OCI-LY7 (cell line): ENCODE results near the gene C3orf80.

ENCODE experiments used
- EZH2phosphoT487 ChIP-seq: fragments of 200-600 bp; sonication (generic); IDR thresholded peaks from 2 replicates; pipeline ENCODE4 v1.6.1; 2018; ENCODE audit warnings: low read depth, borderline replicate concordance, mild to moderate bottlenecking, mixed run types, antibody characterized with exemption, low read length, moderate library complexity, mixed read lengths
- TF ChIP-seq, protein P1 (sequence below): fragments of 200-600 bp; sonication (generic); conservative IDR thresholded peaks from 2 replicates; pipeline ENCODE4 v1.5.1; 2014; ENCODE audit warnings: mild to moderate bottlenecking, antibody characterized with exemption, low read length, moderate library complexity, mixed read lengths

DNA sequence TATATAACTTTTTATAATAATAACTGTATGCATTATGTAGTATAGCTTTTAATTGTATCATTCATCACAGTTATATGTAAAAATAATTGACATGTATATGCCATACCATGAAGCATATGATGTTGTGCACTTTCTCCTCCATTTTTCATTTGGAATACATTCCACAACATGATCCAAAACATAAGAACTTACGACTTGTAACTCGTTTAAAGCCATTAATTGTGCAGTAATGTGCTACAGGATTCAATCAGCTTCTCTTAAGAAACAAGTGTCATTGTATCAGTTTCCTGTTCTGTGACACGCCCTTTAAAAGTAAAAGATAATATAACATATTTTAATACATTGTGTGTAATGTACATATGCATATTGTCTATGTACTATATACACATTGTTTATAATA is 2.2 kb downstream of the C3orf80 start:
- TF ChIP-seq, protein P1, sequence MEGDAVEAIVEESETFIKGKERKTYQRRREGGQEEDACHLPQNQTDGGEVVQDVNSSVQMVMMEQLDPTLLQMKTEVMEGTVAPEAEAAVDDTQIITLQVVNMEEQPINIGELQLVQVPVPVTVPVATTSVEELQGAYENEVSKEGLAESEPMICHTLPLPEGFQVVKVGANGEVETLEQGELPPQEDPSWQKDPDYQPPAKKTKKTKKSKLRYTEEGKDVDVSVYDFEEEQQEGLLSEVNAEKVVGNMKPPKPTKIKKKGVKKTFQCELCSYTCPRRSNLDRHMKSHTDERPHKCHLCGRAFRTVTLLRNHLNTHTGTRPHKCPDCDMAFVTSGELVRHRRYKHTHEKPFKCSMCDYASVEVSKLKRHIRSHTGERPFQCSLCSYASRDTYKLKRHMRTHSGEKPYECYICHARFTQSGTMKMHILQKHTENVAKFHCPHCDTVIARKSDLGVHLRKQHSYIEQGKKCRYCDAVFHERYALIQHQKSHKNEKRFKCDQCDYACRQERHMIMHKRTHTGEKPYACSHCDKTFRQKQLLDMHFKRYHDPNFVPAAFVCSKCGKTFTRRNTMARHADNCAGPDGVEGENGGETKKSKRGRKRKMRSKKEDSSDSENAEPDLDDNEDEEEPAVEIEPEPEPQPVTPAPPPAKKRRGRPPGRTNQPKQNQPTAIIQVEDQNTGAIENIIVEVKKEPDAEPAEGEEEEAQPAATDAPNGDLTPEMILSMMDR: no peak
- TF ChIP-seq EZH2phosphoT487: no peak
